Activated CD4-positive, alpha-beta T cell treated with anti-CD3 and anti-CD28 coated beads, Interleukin-10, Interleukin-2, amounts not matched to agents 100 ng/mL and 50 ng/mL, durations not matched to agents 16 hours and 8 hours (primary cell): ENCODE data around the gene BTBD18.

ENCODE experiments used
- DNase-seq: peaks from one replicate; pipeline ENCODE4 v3.0.0-alpha.2; 2020

Gene BTBD18

GRCh38 chr11:57751676-57752253, at the start of gene BTBD18:
TSS of gene BTBD18 (minus strand) at chr11:57751819. CDS start at chr11:57751188, 631 bp downstream.
- peak; percentile 27 for DNase-seq

DNA sequence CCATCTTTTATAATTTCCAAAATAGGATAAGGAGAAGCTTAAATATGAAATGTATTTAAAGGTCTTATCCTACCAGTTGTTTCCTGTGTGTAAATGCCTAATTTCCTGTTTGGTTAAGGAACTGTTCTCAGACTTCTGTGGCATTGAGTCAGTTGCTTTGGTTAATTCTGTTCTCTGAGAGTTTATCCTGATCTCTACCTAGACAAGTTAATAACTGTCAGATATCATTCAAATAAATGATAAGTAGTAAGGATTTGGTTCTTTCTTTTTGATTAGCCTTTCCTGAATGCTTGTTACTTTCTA, 49.5 kb upstream of the BTBD18 start:
- DNase-seq: peak; percentile 10

GRCh38 chr11:57800444-57801182, 49.0 kb upstream of the BTBD18 start:
- DNase-seq: peak; percentile 72

- DNase-seq: no peak
Observed at GRCh38 chr11:57798905-57799559, 47.4 kb upstream of the BTBD18 start.

- peak; percentile 1 for DNase-seq
Observed at GRCh38 chr11:57793351-57794115, 41.9 kb upstream of the BTBD18 start.

DNA sequence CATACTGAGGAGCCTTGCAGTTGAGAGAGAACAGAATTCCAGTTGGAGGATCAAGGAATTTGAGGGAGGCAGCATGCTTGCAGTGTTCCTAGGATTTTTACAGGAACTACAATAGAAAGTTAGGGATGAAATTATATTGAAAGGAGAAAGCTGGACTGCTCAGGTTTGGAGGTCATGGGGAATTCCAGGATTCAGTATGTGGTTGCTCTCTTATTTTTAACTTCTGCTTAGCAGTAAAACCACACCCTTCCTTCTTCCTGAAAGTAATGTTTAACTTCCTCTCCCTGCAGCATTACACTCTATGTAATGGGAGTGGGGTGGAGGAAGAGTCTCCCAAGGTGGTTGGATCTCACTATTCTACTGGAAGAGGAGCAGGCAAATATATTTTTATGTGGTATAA, 41.3 kb upstream of the BTBD18 start:
- peak; percentile 19 for DNase-seq

DNA sequence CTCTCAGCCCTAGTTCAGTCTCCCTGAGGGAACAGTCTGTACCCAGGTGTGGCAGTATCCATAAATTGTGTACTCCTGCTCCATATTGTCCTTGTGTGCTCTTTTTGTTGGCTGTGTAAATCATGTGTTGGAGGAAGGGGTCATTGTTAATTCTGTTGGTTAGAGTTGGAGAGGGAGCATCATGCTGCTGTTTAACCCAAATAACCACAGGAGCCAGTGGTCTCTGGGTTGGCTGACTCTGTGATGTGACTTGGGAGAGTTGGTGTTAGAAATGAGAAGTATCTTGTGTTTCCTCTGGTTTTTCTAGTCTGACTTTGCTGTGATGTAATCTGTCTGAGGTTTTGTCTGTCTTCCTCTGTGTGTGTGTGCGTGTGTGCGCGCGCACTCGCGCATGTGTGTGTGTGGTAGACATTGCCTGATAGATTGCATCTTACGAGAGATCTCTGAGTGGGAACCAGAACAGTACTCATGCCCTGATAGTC, 40.5 kb upstream of the BTBD18 start:
- DNase-seq: peak; percentile 94

- DNase-seq: no peak
Observed at GRCh38 chr11:57791321-57792059, 39.9 kb upstream of the BTBD18 start.

- no peak for DNase-seq
Observed at GRCh38 chr11:57788703-57789088, 37.1 kb upstream of the BTBD18 start.

- no peak for DNase-seq
Observed at GRCh38 chr11:57787920-57788702, 36.5 kb upstream of the BTBD18 start.

GRCh38 chr11:57787006-57787604, 35.5 kb upstream of the BTBD18 start:
- DNase-seq: no peak

DNA sequence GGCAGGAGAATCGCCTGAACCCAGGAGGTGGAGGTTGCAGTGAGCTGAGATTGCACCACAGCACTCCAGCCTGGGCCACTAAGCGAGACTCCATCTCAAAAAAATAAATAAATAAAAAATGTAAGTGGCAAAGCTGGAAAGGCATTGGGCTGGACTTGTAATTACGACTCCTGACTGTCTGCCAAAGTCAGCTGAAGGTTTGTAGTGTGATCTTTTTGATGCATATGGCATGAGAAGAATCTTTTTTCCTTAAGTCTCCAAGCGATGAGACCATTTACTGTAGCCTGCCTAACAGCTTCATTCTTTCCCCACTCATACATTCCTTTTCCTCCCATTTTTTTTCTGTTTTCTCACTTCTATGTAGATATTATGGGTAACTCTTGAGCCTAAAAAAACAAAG, 34.8 kb upstream of the BTBD18 start:
- no peak for DNase-seq

DNA sequence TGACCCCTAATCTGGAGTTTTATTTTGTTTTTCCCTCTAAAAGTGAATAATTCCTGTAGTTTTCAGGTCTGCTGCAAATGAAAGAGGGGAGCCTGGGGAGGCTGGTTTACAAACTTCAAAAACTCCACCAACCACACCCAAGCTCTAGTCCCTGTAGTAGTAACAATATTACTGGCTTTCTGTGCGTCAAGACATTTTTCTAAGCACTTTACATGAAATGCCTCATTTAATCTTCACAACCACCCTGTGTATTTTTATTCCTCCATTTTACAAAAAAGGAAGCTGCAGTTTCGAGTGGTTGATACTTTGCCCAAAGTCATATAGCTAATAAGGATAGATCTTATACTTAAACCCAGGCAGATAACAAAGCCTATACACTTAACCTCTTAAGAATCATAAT, 33.5 kb upstream of the BTBD18 start:
- DNase-seq: no peak

DNA sequence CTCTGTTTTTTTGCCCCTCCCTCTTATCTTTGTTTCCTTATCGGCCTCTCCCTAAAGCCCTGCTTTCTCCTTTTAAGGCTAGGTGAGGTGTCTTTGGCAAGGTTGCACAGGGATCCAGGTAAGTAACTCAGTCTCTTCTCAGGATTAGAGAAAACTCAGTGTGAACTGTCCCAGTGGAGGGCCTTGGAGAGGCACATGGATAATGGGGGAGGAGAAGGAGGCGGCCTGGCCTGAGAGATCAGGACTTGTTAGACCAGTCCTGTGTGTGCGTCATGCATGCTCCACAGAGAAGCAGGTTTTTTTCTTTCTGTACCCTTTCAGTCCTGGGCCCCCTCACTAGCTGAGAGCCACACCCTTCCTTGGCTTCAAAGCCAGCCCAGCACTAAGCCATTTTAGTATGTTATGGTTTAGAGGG, 29.9 kb upstream of the BTBD18 start:
- no peak for DNase-seq

- DNase-seq: no peak
Observed at GRCh38 chr11:57779276-57779675, 27.7 kb upstream of the BTBD18 start.

DNA sequence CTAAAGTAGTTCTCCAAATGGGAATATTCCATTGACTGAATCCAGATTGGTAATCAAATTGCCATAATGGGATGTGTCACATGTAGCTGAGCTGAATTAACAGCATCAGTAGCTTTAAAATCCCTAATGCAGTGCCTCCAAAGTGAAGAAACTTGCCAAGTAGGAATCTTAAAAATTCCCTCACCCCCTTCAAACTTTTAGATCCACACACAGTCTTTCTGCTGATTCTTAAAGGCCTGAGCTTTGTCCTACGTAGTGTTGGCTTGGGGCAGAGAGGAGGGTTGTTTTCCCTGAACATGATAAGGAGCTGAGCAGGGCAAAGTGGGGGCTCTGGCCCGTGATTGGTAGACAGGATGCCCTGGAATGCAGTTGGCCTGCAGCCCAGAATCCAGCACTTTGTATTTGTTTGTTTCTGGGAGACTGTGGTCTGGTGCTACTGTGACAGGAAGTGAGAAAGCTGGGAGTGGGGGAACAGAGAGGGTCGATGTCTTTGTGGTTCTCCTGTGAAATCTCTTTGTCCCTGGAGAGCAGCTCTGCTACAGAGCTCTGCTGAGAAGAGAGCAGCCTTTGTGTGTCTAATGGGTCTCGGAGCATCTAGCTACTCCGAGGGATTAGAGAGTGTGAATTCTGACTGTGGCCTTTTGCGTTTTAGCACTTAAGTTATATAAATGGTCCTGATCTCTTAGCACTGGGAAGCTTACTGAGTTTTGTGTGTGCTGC, 26.9 kb upstream of the BTBD18 start:
- DNase-seq: no peak

DNA sequence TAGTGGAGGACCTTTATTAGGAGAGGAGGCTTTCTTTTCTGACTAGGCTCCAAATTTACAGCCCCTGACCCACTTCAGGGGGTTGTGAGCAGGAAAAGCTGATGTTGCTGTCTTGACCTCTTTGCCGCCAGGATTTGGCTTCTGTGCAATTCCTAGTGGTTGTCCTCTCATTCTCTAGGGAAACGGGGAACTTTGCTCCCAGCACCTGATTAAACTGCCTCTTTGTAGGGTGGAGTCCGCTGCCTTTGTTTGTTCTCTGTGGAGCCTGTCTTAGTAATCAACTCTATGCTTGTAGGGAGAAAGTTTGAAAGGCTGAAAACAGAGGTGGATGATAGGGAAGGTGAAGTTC, 26.3 kb upstream of the BTBD18 start:
- no peak for DNase-seq

DNA sequence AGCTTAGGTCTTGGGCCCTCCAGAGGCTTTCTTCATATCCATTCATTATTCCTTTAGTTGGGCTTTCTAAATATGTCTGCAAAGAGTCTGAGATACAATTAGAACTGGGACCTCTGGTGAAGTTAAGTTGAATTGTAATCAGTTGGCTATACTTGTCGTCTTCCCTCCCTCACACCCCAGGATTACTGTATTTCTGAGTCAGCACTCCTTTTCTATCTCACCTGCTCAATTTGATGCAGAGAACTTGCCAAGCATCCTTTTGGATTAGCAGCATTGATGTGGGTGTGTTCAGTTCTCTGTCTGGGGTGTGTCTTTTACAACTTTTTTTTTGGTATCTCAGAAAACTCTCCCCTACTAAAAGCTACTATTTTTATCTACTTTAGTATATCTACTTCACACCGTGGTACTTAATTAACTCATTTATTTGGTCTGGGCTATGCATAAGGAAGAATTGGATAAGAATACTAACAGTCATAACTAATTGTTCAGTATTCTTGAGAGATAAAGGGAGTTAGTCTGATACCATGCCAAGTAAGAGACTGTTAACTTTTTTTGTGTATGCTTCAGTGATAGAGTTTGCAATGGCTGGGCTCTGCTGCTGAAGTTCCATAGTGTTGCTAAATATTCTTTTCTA, 25.1 kb upstream of the BTBD18 start:
- DNase-seq: no peak

DNA sequence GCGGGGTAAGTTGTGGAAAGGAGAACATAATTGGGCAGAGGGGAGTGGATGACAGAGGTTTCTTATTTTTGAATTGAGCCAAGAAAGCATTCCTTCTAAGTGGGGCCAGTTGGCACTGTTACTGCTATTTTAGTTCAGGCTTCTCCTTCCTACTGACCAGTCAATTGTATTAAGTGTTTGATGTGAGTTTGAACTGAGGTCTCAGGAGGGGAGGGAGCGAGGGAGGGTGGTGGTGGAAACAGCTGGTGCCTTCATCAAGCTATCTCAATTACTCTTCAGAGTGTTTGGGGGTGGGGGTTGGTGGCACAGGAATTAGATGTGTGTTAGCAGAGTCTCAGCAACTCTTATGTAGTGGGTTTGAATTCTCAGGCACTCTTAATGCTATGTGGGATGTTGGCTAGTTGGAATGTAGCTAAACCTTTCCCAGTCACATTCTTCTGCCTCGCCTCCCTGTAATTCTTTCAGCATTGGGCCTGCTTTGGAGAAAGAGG, 24.5 kb upstream of the BTBD18 start:
- no peak for DNase-seq

- no peak for DNase-seq
Observed at GRCh38 chr11:57775491-57775890, 23.9 kb upstream of the BTBD18 start.
